NCI-H446 treated with DMSO at 0.1 percent for 48 hours (cell line): Measurements from ENCODE around the gene KPNA3.
"Not testable (repeated sequence)": the region's sequence is repeated elsewhere in the genome, so short reads cannot be mapped to it uniquely, and the experiment has no call there.

Source experiments
- DNase-seq: peaks from one replicate; lab custom pipeline; 2025; lab: John Stamatoyannopoulos, UW

The KPNA3 gene

GRCh38 chr13:49806126-49806536 is 13.6 kb upstream of the KPNA3 start:
- DNase-seq: no peak

GRCh38 chr13:49803047-49803446 is 10.6 kb upstream of the KPNA3 start:
- not testable (repeated sequence) for DNase-seq

- no peak for DNase-seq
Observed at GRCh38 chr13:49802426-49802825, 9.9 kb upstream of the KPNA3 start.

- DNase-seq: no peak
Observed at GRCh38 chr13:49791711-49792549, 552 bp downstream of the KPNA3 start.

- DNase-seq: no peak
Observed at GRCh38 chr13:49791315-49791710, 1.2 kb downstream of the KPNA3 start.

- no peak for DNase-seq
Observed at GRCh38 chr13:49789968-49790367, 2.5 kb downstream of the KPNA3 start.

- DNase-seq: no peak
Observed at GRCh38 chr13:49786401-49787008, 6.0 kb downstream of the KPNA3 start.

- DNase-seq: no peak
Observed at GRCh38 chr13:49784886-49785570, 7.5 kb downstream of the KPNA3 start.

GRCh38 chr13:49783865-49784264 is 8.6 kb downstream of the KPNA3 start:
- DNase-seq: no peak

GRCh38 chr13:49782784-49783183 is 9.7 kb downstream of the KPNA3 start:
- no peak for DNase-seq

- DNase-seq: no peak
Observed at GRCh38 chr13:49781806-49782205, 10.7 kb downstream of the KPNA3 start.

- DNase-seq: no peak
Observed at GRCh38 chr13:49779721-49780120, 12.8 kb downstream of the KPNA3 start.

- no peak for DNase-seq
Observed at GRCh38 chr13:49777746-49778614, 14.5 kb downstream of the KPNA3 start.

GRCh38 chr13:49776871-49777270 is 15.6 kb downstream of the KPNA3 start:
- no peak for DNase-seq

- DNase-seq: no peak
Observed at GRCh38 chr13:49774376-49775005, 18.0 kb downstream of the KPNA3 start.

- DNase-seq: no peak
Observed at GRCh38 chr13:49772828-49773227, 19.7 kb downstream of the KPNA3 start.

GRCh38 chr13:49761811-49762210 is 30.7 kb downstream of the KPNA3 start:
- not testable (repeated sequence) for DNase-seq

- no peak for DNase-seq
Observed at GRCh38 chr13:49760558-49760957, 31.9 kb downstream of the KPNA3 start.

GRCh38 chr13:49759503-49759902 is 33.0 kb downstream of the KPNA3 start:
- DNase-seq: no peak

GRCh38 chr13:49756263-49756662 is 36.2 kb downstream of the KPNA3 start:
- DNase-seq: no peak

- no peak for DNase-seq
Observed at GRCh38 chr13:49754146-49754545, 38.3 kb downstream of the KPNA3 start.

GRCh38 chr13:49749848-49750247 is 42.6 kb downstream of the KPNA3 start:
- no peak for DNase-seq
